GM18520 (cell line): ENCODE measurements around the gene CTAGE1.
"Not testable (repeated sequence)": the region's sequence is repeated elsewhere in the genome, so short reads cannot be mapped to it uniquely, and the experiment has no call there.

ENCODE experiments used
- ATAC-seq: cut with Tn5 transposase; IDR thresholded peaks from one replicate; pipeline ENCODE4 v1.9.1; 2021; ENCODE audit not compliant: unreplicated experiment

CTAGE1 gene

DNA sequence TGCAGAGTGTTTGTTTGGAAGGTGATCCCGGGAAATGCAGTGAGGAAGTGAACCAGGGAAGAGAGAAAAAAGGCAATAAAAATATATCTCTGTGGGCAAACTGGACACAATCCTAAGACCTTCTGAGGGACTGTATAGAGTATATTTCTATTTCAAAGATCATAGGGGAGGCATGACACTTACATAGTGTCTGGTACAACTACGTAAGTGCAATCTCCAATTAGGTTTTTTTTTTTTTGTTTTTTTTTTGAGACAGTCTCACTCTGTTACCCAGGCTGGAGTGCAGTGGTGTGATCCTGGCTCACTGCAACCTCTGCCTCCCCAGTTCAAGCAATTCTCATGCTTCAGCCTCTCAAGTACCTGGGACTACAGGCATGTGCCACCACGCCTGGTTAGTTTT, 24.6 kb downstream of the CTAGE1 start:
- ATAC-seq = not testable (repeated sequence)

- ATAC-seq = no peak
These were observed 26.0 kb downstream of the CTAGE1 start for GRCh38 chr18:22391407-22392345.

- no peak for ATAC-seq
These were observed 29.9 kb downstream of the CTAGE1 start for GRCh38 chr18:22387787-22388186.

- ATAC-seq = no peak
These were observed 30.4 kb downstream of the CTAGE1 start for GRCh38 chr18:22387364-22387763.

- no peak for ATAC-seq
These were observed 32.0 kb downstream of the CTAGE1 start for GRCh38 chr18:22385718-22386117.

- ATAC-seq = no peak
These were observed 38.9 kb downstream of the CTAGE1 start for GRCh38 chr18:22378672-22379282.

DNA sequence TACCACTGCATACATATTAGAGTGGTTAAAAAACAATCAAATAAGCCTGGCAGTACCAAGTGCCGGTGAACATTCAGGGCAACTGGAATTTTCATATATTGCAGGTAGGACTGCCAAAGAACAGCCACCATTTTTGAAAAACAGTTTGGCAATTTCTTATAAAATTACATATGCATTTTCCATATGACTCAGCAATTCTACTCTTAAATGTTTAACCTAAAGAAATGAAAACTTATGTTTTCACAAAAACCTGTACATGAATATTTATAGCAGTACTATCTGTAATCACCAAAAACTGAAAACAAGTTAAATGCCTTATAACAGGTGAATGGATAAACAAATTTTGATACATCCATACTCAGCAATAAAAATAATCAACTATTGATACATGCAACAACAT, 39.9 kb downstream of the CTAGE1 start:
- ATAC-seq = no peak

GRCh38 chr18:22370414-22370813, 47.3 kb downstream of the CTAGE1 start:
- ATAC-seq = no peak

- ATAC-seq = no peak
These were observed 49.7 kb downstream of the CTAGE1 start for GRCh38 chr18:22368021-22368420.

DNA sequence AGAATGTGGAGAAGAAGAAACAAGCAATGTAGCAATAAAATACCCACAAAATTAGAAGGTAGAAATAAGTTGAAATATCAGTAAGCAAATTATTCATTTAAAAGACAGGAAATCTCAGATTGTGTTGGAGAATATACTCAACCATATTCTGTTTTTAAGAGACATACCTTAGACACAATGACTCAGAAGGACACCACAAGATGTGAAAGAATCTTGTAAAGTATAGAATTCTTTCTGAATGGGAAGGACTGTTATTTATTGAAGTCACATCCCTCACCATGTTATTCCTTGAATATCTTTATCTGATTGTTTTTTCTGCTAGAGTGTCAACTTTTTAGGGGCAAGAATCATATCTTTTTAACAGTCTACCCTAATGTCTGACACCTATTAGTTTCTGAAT, 50.4 kb downstream of the CTAGE1 start:
- no peak for ATAC-seq

DNA sequence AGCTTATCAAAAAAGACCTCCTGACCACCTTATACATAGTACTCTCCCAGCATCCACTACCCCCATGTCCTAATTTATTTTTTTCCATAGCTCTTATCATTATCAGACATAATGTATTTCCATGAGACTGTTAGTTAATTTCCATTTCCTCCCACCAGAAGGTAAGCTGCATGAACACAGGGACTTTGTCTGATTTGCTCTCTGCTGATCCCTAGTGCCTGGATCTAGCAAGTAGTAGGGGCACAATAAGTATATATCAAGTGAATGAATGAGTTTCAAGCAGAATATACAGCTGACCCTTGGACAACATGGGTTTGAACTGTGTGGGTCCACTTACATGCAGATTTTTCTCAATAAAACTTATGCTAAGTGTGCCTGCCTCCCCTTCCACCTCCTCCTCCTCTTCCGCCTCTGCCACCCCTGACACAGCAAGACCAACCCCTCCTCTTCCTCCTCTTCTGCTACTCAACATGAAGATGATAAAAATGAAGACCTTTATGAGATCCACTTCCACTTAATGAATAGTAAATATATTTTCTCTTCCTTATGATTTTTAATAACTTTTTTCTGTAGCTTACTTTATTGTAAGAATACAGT, 53.8 kb downstream of the CTAGE1 start:
- ATAC-seq = no peak
